Ovary (tissue), 9 donors: ENCODE results near the gene GRIK5. TPM values are rescaled to one million over a fixed set of nuclear protein-coding genes. Genes with fewer than 3 reads are reported as not detected.

ENCODE experiments used
- DNase-seq, 5 donors: peaks; one replicate each; pipeline ENCODE4 v3.0.0-alpha.2; 2019 to 2020
- H3K27ac ChIP-seq, 2 donors: fragments of 200-600 bp; one replicate each; pipeline versions ENCODE4 v1.5.1 to v1.8.0; 2019 to 2022
- H3K27me3 ChIP-seq: fragments of 200-600 bp; one replicate; pipeline ENCODE4 v1.8.0; 2022
- H3K36me3 ChIP-seq: fragments of 200-600 bp; sonication (generic); one replicate; pipeline ENCODE4 v1.5.1; 2019
- H3K4me1 ChIP-seq: one replicate; pipeline ENCODE4 v1.8.1; 2013; ENCODE audit warnings: mild to moderate bottlenecking, moderate library complexity; ENCODE audit not compliant: insufficient read depth
- H3K4me3 ChIP-seq: fragments of 200-600 bp; sonication (generic); one replicate; pipeline ENCODE4 v1.5.1; 2017
- H3K9me3 ChIP-seq, 2 donors: fragments of 200-600 bp in 1 of 2; sonication (generic) in 1 of 2; one replicate each; pipeline versions ENCODE4 v1.5.1 to v1.8.1; 2013 to 2019; ENCODE audit warnings: mild to moderate bottlenecking in 1 of 2, moderate library complexity in 1 of 2
- CTCF ChIP-seq, 3 donors: fragments of 450-650 bp in 2 of 3; fragments of 200-600 bp in 1 of 3; IDR thresholded peaks; one replicate each; pipeline versions ENCODE4 v1.5.1 to v1.8.0; 2016 to 2022; ENCODE audit warnings: antibody characterized with exemption in 3 of 3, mild to moderate bottlenecking in 1 of 3
- EP300 ChIP-seq: sonication (generic); formaldehyde crosslinking; IDR thresholded peaks from one replicate; pipeline ENCODE4 v1.6.1; 2017; ENCODE audit warnings: antibody characterized with exemption
- POLR2A ChIP-seq: fragments of 450-650 bp; IDR thresholded peaks from one replicate; pipeline ENCODE4 v1.6.1; 2017; ENCODE audit warnings: antibody characterized with exemption, mild to moderate bottlenecking, moderate library complexity
- WGBS, 3 donors: extraction: QIAGEN DNeasy Blood & Tissue Kit in 1 of 3; methylation state at CpG; one replicate each; pipeline versions ENCODE4 v1.1.5 to v1.1.7; 2013 to 2017; 5-methylcytosine and 5-hydroxymethylcytosine counted together
- intact Hi-C, 4 donors: fragments of 100-400 bp; cut with DNase I; formaldehyde crosslinking; loops; one replicate each; pipeline versions ENCODE4 v1.11.0 to v1.15.1; 2022 to 2023
- polyA plus RNA-seq, 2 donors: library from polyadenylated mRNA; stranded (reverse); fragments of 200-250 nt in 1 of 2; fragments of 350-450 nt in 1 of 2; fragmentation: Illumina TruSeq in 1 of 2; extraction: RNeasy Lipid Tissue Mini Kit (QIAGEN cat#74804) in 1 of 2; gene quantifications; one replicate each; pipeline ENCODE4 v1.2.3, GENCODE V29; 2013 to 2014
- total RNA-seq, 7 donors: library from RNA; depleted of rRNA in 2 of 7; stranded (reverse); fragments of >200 nt in 2 of 7; fragmentation: NEBNext Ultra II Directional in 3 of 7; extraction: Animal tissue kit (Norgen Biotek cat#: 25700) in 3 of 7; gene quantifications; one replicate each; pipeline versions ENCODE4 v1.1.0 to v1.2.4, GENCODE V29; 2016 to 2023
- donor health status: DM: no; HTN: no; CAD: no; lungs with moderate emphysema.
- donor health status: DM: no; HTN: no; CAD: no.
- donor health status: Bipolar disorder and iron deficiency.
- donor health status: DM: yes; HTN: yes; CAD: no.
- donor health status: DM: no; HTN: no; CAD: no.
- donor health status: DM: yes; HTN: yes; CAD: no.

Gene GRIK5
- total and polyA plus RNA-seq, 9 donors = 1.7 to 16.3 (median 3.7) TPM

DNA sequence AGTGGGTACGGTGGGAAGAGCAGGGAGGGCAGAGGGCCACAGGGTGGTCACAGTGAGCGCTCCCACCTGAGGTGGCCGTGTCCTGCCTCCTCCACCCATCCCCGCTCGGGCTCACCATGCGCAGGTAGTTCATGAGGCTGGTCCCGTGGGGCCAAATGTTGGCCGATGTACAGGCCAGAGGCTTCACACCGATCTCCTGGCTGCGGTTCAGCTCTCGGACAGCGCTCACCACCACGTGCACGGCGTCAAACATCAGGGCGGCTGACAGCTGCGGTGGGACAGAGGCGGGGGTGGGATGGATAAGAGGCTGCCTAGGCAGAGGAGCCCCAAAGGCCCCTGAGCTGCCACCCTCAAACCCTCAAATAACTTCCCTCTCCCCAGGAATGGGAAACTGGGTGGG is 15.8 kb downstream of the GRIK5 start:
- TF ChIP-seq POLR2A (no peak), EP300 (no peak), CTCF (IDR thresholded peaks at IDR 0.05) (no peak)
- WGBS, 3 donors = 63 to 71% (median 69%) methylated on average over 18 of the region's 18 CpGs
- Histone ChIP-seq H3K36me3 (no peaks in the 10 kb centered on the region), H3K27me3 (no peaks in the 10 kb centered on the region), H3K4me1 (no peaks in the 10 kb centered on the region), H3K4me3 (no peak overlapping the region), H3K27ac (no peak overlapping the region), H3K9me3 (no peaks in the 10 kb centered on the region)
- DNase-seq = no peak
- intact Hi-C loops = no loop called here

DNA sequence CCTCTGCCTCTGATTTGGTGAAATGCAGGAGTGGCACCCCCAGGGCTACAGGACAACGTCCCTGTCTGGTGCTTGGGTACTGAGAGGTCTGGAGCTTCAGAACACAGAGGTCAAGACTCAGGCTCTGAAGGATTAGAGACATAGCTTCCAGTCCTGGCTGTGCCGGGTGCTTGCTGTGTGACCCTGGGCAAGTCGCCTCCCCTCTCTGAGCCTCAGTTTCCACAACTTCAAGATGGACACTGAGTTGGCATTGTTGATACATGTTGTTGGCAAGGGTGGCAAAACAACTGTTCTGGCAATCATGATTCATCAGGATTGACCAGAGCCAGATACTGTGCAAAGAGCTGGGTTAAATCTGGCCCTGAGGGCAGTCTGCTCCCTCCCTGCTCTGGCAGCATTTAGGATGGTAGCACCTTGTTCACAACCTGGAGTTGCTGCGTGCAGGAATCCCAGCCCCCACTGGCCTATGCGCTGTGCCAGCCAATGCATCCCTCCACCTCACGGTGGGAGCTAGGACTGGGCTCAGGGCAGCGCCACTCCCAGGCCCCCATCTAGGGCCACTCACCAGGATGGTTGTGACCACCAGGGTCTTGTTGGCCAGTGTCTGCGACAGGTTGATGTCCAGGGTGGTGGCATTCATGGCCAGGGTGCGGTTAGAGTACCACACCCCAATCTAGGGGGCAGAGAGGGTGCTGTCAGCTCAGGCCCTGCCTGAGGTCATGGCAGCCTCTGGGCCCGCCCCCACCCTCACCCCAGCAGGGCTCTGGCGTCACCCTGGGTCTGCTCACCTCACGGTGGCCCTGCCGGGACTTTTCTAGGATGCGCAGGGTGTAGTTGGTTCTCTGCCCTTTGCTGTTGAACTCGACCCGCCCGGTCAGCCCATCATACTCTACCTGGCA is 16.7 kb downstream of the GRIK5 start:
- H3K36me3 ChIP-seq = no peaks in the 10 kb centered on the region
- no peaks in the 10 kb centered on the region for H3K27me3 ChIP-seq
- no peaks in the 10 kb centered on the region for H3K4me1 ChIP-seq

DNA sequence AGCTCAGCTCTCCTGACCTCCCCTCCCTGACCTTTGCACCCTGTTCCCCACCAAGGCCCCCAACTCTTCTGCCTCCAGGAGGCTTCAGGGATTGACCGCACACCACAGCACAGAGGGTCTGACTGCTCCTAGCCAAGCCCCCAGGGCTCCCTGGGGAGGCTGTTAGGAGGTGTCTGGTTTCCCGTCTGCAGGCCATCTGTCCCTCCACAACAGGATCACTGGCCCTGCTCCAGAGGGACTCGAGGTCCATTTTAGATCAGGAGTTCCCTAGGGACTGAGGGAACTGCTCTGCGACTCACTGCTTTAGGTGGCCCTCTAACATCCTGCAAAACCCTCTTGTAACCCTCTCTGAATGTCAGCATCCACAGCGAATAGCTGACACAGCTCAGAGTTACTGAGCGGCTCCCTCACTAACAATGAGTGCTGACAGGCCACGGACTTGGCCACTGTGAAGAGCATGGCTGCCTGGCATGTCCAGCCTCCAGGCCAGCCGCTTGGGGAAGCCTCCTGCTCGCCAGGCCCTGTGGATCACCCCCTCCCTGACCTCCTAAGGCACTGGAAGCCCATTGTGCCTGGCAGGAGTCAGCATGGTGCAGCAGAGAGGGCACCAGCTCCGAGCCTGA is 17.7 kb downstream of the GRIK5 start:
- Histone ChIP-seq H3K27me3 (no peaks in the 10 kb centered on the region), H3K4me1 (no peaks in the 10 kb centered on the region), H3K4me3 (no peak overlapping the region), H3K36me3 (no peaks in the 10 kb centered on the region), H3K27ac (no peak overlapping the region), H3K9me3 (no peaks in the 10 kb centered on the region)
- no peak for DNase-seq
- WGBS, 3 donors = 61 to 69% (median 63%) methylated on average over 9 to 10 of the region's 10 CpGs
- no peak for TF ChIP-seq POLR2A
- TF ChIP-seq CTCF (IDR thresholded peaks at IDR 0.05) = no peak
- TF ChIP-seq EP300 = no peak
- intact Hi-C loops = no loop called here

More for the DNA sequence above, 16.7 kb downstream of the GRIK5 start:
- DNase-seq = no peak
- H3K4me3 ChIP-seq = no peak overlapping the region
- H3K9me3 ChIP-seq = no peaks in the 10 kb centered on the region
- intact Hi-C loops = no loop called here
- 85 to 91% (median 88%) methylated on average over 16 to 17 of the region's 17 CpGs for WGBS, 3 donors
- no peak for TF ChIP-seq EP300
- TF ChIP-seq POLR2A = no peak
- no peak for TF ChIP-seq CTCF (IDR thresholded peaks at IDR 0.05)
- no peak overlapping the region for H3K27ac ChIP-seq

DNA sequence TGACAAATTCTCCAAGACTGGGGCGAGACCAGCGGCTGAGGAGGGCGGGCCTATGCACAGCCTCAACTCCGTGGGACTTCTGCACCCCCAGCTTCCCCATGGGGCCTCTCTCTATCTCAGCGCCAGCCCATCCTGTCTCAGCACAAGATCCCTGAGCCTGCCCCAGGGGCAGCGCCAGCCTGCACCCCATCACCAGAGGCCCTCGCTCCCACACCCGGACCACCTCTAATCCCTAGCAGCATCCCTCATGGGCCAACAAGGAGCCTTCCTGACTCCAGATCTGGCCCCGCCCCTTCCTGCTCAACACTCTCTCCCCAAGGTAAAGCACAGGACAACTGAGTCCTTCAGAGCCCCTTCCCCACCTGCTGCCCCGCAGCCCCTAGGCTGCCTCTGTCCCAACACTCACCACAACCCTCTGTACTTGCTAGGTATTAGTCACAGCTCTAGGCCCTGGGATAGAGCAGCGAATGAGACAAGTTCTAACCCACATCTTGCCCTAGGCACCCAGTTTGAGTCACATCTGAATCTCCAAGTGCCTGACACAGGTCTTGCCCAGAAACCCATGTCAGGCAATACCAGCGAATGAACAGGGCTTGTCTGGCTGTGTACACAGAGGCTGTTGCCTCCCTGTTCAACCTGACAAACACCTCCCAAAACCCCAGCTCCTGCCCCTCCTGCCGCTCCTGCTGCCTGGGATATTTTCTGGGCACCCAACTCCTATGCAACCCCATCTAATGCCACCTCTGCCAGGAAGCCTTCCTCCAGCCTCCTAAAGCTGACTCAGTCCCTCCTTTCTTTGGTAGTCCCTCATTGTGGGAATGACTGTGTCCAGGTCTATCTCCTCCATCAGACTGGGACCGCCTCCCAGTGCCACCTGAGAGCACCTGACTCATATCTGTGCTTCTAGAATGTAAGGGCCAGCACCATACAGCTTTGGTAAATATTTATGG is 18.6 kb downstream of the GRIK5 start:
- WGBS, 3 donors = 88 to 91% (median 90%) methylated on average over 14 of the region's 14 CpGs
- no peak overlapping the region for H3K27ac ChIP-seq
- no peak overlapping the region for H3K4me3 ChIP-seq
- no peaks in the 10 kb centered on the region for H3K9me3 ChIP-seq
- no peak for TF ChIP-seq CTCF (IDR thresholded peaks at IDR 0.05)
- no peak for TF ChIP-seq POLR2A
- TF ChIP-seq EP300 = no peak
- H3K36me3 ChIP-seq = no peaks in the 10 kb centered on the region
- no peaks in the 10 kb centered on the region for H3K4me1 ChIP-seq
- intact Hi-C loops = no loop called here
- no peak for DNase-seq
- no peaks in the 10 kb centered on the region for H3K27me3 ChIP-seq
